CMK (cell line): ENCODE data around the gene C13orf42.

Source experiments
- DNase-seq: peaks from one replicate; pipeline ENCODE4 v3.0.0-alpha.2; 2010; ENCODE audit warnings: low read depth

Gene C13orf42

DNA sequence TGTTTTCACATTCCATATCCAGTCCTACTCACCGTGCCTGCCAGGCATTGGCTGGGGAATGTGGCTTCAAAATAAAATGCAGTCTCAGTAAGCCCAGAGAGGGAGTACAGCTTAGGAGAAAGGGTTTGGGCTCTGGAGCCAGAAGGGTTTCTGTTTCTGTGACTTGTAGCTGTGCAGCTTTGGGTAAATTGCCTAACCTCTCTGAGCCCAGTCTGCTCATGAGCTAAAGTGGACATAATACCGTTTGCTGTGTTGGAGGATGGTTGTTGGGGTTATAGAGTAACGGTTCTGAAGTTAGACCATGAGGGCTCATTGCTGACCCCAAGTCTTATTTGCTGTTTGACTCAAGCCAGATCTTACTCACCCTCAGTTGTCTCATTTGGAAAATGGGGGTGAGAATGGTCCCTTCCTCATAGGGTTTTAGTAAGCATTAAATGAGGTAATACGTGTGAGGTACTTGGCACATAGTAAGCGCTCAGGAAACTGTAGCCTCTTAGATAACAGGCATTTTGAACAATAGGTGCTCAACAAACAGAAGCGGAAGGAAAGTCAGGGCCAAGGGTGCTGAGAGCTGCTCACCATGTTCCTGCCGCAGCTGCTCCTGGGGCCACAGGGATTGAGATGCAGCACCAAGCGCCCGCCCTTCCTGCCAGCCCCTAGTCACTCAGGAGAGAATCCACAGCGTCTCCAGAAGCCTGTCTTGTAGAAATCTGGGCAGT is 45.5 kb downstream of the C13orf42 start:
- no peak for DNase-seq

DNA sequence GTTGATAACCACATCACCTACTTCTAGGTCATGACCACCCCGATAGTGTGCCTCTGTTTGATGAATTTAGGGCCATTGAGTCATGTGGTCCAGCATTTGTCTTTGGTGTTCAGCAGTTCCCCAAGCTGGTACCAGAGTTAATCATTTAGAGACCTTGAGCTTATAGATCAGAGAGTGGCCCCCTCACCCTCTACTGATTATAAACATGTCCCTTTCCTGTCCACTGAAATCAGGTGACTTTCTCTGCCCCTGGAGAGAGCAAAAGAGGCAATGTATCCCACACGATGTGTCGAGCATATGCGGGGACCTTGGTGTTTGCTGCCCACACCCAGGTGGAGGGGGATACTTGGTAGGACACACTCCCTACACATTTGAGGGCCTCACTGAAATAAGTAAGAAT is 46.3 kb downstream of the C13orf42 start:
- DNase-seq = no peak

DNA sequence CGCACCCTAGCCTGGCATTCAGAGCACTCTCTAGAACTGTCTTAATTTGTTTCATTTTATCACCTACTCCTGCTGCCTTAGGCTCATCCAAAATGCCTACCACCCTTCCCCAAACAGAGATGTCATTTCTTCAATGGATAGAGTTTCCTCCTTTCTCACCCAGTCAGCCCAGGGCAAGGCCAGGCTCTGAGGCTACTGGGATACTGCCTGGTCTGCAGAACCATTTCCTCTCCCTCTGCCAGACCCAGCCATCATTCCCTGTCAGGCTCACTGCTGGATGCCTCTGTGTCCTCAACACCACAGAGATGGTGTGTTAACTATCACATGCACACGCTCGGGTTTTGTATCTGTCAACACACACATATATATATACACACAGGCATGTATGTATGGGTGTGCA is 47.2 kb downstream of the C13orf42 start:
- no peak for DNase-seq

DNA sequence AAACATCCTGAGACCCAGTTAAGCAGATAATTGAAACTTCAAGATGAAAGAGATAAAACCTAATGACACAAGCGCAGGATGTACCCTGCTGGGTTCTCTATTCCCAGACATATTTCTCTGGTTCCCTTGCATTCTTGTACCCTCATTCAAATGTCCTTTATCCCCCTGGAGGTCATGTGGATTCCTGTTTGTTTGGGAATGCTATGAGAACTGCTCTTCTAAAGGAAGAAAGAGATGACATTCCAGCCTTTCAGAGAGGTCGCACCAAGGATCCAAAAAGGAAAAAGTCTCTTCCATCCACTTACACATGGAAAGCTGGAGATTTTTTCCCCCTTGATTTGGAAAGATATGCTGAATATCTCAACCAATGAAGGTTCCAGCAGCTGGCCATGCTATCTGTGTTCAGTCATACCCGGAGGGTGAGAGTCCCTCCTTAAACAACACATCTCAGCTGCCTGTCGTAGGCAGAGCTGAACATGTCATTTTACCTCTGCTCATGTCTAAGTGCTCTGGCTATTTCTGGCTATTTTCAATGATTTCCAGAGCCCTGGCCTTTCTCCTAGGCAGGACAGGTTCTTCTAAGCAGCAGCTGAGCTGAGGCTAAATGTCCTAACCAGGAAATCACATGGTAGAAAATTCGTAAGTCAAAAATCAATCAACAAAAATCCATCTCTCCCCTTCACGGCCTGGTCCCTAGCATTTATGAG is 52.5 kb downstream of the C13orf42 start:
- no peak for DNase-seq

DNA sequence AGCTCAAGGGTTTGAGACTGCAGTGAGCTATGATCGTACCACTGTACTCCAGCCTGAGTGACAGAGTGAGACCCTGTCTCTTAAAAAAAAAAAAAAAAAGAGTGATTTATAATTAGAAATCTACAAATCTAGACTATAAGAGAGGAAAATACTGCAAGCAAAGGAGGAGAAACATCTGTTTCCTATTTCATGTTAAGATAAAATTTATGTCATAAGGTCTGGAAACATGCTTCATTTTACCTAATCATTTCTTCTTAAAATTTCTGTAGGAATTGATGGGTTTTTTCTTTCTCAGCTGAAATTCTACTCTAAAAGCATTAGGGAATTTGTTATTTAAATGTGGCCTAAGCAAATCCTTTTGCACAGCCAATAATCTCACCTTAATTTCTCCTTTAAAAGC is 53.2 kb downstream of the C13orf42 start:
- DNase-seq = no peak

DNA sequence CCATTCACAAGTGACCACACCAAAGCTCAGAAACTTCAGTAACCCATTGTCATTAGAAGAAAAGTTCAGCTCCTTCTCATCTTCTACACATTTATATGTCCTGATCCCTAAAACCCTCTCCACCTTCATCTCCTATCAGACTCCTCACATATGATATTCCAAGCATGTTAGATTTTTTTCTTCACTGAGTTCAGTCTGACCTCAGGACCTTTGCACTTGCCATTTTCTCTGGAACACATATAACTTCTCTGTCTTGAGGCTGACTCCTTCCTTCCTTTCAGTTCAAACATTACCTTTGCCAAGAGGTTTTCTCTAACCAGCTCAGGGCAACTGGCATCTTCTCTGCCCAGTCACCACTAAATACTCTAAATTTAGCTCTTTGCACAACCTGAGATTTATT is 54.1 kb downstream of the C13orf42 start:
- no peak for DNase-seq

DNA sequence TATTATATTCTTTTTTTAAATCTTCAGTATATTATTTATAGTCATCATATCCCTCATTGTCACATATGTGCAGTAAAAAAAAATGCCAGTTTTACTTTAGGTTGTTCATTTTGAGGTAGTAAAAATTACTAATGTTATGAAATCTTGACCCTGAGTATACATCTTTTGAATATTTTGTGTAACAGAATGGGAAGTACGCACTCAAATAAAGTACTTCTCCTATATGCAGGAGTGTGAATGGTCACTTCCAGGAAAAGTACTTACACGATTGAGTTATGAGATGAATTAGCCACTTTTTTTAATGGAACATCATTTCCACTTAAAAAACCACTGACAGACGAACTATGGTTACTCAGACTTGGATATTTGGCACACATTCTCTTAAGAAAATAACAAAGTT is 58.5 kb downstream of the C13orf42 start:
- no peak for DNase-seq

DNA sequence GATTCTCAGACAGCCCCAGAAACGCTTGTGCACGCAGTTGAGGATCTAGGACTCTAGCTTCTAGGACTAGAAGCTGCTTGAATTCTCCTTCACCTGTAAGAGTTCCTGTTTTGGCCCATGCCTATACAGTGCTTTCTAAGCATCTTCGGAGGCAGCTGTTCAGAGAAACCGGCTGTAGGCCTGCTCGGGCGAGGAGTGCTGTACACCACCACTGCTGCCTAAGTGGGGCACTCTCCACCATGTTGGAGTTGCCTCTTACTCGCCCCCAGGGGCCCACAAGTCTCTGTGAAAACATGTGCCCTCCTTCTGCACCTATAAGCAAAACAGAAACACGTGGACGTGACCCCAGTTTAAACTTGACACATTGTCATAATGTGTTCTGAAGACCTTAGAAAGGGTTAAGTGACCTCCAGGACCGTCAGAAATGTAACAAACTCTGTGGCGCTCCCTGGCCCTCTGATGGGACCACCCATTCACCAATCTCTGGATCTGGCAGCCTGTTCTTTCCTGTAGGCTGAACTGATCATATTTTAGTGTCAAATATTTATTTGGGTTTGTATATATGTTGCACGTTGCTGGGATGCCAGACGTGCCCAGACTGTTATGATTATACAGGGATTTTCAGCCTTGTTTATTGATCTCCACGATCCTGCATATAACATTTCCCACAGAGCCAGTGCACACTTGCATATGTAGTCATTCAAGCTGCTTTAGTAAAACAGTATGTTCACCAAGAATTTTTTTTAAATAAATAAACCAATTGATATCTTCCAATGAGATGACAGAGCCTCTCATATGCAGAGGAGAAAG is 60.8 kb downstream of the C13orf42 start:
- no peak for DNase-seq

DNA sequence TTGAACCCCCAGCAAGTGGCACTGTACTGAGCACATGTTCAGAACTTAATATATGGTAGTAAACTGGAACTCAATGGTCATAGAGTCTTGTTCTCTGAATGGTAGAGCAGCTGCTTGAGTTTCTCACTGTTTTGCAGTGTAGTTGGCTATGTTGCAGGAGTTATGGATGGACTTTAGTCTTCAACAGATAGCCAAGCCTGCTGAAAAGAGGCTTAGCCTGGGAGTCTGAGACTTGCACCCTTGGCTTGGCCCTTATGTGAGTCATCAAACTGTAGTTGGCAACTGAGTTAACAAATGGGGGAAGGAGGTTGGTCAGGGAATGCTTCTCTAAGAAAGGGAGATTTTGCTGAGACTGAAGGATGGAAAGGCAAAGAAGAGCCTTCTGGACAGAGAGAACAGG is 62.5 kb downstream of the C13orf42 start:
- DNase-seq = no peak

DNA sequence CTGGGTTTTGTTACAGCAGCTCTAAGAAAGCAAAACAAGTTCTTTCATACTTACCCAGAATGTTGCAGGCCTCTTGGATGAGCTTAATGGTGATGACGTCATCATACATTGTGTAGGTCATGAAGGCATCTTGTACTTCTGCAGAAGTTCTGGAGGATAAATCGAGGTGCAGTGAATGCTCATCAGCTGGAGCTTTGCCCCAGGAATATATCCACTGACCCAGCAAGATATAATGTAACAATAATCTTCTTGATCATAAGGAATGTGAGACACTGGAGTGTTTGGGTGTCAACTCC is 63.0 kb downstream of the C13orf42 start:
- no peak for DNase-seq

DNA sequence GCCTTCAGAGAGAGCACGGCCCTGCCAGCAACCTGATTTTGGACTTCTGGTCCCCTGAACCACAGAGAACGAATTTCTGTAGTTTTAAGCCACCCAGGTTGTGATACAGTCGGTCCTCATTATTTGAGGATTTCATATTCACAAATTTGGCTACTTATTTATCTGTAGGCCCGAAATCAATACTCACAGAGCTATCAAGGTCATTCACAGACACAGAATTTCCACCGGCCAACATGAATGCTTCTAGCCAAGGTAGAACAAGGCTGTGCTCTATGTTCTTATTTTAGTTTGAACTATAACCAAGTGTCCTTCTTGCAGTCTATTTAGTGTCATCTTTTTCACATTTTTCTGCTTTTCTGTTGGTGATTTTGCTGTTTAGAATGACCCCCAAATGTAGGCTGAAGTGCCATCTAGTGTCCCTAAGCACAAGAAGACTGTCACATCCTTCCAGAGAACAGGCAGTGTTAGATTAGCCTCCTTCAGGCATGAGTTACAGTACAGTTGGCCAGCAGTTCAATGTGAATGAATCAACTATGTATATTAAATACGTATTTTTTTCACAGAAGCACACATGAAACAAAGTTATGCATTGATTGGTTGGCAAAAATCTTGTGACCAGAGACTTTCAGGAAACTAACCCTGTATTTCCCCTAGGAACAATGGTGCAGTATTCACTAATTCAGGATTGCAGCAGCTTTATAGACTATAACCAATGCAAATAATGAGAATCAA is 63.5 kb downstream of the C13orf42 start:
- no peak for DNase-seq

DNA sequence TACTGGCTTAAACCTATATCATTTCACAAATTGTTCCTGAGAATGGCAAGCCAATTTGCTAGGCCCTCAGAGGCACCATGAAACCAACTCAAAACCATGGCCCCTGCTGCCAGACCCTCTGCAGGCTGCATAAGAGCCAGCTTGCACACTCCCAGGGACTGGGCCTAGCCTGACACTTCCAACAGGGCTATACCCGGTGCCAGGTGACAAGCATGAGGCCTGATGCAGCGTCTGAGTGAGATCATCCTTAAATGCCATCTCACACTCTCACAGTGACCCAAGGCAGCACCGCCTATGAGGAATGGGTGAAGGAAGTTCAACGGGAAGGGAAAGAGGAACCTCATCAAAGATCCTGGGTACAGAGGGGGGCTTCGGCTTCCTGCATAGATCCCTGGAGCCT is 65.6 kb downstream of the C13orf42 start:
- no peak for DNase-seq

DNA sequence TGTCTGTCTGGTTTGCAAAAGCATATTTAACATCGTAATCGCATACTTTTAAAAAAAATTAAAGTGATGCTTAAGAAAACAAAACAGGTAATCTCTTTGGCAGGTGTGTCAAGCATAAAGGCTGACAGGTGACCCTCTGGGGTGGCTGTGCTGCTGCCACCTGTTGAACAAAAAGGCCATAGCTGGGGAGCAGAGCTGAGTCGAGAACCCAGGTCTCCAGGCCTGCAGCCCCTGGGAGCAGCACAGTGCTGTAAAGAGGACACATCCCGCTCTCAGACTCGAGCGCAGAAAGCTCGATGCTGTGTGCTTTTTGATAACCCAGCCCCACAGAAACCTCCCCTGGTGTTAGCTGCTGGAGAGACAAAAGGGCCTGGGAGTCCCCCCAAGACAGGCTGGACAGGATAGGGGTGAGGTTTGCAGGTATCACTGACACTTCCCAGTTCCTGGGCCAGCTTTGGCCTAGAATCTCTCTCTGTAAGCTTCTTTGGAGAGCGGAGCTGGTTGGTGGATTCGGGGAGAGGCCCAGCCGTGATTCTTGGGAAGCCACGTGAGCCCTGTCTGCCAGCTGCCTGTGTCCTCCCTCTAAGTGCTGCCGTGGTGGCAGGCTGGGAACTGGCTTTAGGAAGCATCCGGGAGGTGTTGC is 66.9 kb downstream of the C13orf42 start:
- no peak for DNase-seq

DNA sequence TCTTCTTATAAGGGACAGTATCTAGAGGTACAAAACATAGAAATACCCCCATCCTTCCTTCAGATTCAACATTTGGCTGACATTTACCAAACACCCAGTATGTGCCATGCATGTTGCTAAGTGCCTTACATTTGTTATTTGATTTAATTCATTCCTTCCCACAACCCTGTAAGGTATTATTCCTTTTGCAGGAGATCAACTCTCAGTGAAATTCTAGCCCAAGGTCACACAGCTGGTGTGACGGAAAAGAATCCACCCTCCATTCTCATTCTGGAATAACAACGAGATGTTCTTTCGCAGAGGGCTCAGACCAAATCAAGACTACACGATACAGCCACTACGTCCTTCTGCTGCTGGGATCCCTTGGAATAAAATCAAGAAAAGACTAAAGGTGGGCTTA is 67.8 kb downstream of the C13orf42 start:
- DNase-seq = no peak

DNA sequence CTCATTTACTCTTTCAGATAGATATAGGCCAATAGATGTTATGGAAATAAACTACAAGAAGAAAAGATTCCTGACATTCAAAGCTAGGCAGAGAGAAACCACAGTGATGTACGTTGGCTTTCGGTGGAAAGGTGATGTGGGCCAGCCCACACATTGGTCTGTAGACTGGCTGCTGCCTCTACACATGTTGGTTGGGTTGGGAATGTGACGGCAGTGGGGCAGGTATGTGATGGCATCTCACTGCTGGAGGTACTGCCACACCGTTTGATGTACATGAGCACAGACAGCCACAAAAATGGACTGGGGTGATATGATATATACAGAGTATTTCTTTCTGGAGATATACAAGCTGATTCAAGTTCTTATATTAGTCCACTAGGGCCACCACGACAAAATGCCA is 69.4 kb downstream of the C13orf42 start:
- DNase-seq = no peak

DNA sequence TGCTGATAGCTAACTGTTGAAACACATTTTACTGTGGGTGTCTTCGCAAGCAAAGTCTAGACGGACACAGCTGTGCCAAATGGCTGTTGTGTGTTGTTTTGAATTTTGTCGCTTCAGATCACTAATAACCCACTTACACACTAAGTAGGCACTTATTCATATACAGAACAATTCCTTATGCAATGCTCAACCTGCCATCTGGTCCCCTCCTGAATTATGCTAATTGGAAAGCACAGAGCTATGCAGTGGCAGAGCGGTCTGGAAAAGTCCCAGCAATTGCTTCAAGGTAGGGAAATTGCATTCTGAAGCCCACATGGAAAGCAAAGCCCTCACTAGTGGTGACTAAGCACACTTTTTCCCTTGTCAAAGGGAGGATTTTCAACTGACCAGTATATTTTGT is 69.9 kb downstream of the C13orf42 start:
- no peak for DNase-seq

DNA sequence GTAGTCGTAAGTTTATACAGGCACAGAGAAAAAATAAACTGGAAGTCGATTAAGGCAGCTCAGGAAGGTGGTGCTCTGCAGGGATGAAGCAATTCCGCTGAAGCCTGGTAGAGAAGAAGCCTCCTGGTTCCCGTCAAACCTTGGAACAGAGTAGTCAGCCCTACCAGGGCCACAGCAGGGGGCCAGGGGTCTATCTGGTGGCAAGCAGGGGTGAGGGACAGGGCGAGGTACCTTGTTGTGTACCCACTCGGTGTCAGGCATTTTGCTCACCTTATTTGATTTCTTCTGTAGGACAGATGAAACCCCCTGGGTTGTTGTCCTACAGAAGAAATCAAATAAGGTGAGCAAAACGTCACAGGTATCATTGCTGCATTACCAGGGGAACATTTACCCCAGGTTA is 70.6 kb downstream of the C13orf42 start:
- DNase-seq = no peak

DNA sequence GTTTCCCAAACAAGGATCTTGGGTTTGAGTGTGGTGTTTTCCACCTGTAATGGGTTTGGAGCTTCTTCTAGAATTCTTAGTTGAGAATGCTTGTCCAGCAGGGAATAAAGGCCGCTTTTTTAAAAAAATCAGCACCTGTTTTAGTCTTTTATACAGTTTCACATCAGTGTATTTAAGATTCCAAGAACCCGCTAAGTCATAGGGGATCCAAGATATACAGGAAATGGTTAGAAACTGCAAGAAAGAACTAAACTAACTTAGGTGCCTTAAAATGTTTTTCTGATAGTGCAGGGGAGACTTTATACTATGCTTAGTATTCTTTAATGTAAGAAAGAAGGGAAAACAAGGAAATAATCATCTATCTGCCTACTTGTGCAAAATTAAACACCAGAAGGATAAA is 74.7 kb downstream of the C13orf42 start:
- DNase-seq = no peak

DNA sequence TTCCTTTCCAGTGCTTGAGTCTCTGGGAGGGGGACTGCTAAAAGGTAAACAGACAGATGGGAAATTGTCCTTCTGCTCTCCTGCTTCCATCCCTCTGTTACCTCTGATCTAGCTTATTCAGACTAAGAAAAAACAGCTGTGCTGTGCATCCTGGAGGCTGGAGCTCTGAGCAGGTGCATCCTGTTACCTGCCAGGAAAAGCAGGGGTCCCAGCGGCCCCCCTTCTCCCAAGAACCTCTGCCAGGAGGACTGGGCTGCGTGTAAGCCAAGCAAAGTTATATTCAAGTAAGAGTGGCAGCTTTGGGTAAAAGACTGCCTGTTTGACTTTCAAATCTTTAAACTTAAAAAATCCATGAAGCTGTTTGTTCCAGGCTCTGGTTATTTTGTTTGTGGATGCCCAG is 75.1 kb downstream of the C13orf42 start:
- DNase-seq = no peak

DNA sequence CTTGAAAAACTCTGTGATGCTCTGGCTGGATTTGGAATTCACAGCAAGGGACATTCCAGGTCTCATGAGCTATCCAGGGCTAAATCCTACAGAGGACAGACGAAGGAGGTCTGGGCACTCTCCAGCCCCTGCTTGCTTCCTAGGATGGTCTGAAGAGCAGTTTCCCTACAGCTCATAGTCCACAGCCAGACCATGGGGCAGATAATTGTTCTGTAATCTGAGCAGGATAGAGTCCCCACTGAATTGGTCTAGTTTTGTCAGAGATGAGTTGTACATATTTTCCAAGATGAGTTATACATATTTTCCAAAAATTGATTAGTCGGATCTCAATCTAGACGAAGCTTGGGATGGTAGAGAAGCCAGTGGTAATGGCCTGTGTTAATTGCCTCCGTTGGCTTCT is 75.6 kb downstream of the C13orf42 start:
- DNase-seq = no peak

DNA sequence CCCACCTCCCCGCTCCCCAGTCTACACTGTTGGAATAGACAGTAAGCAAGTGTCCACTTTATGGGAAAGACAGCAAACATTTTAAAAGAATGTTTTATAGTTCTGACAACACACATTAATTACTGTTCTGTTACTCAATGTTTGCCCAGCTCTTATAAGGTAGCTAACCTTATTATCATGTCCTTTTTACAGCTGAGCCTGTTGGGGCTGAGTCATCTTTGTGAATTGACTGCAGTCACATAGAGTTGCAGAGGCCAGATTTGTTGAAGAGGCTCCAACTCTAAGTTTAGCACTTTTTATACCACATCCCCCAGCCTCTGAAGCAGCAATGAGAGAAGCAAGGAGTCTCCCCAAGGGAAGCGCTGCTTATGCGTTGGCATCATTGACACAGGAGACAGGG is 76.2 kb downstream of the C13orf42 start:
- no peak for DNase-seq
